Retina (tissue), 1 donor: ENCODE measurements around the gene TMEM121.

ENCODE experiments used
- DNase-seq: peaks from one replicate; pipeline ENCODE4 v3.0.0-alpha.2; 2016

Gene TMEM121

GRCh38 chr14:105525861-105526775 lies at the start of gene TMEM121:
Gene TMEM121, plus strand, starts transcription at chr14:105526583. Its CDS starts 2,252 bp downstream, at chr14:105528835.
- peak; percentile 69 for DNase-seq

GRCh38 chr14:105476831-105477659 lies 49.3 kb upstream of the TMEM121 start:
- DNase-seq, result no peak

- DNase-seq, result no peak
These were observed 48.6 kb upstream of the TMEM121 start for GRCh38 chr14:105477660-105478397.

GRCh38 chr14:105478398-105479251 lies 47.8 kb upstream of the TMEM121 start:
- no peak for DNase-seq

GRCh38 chr14:105479431-105480158 lies 46.8 kb upstream of the TMEM121 start:
- peak; percentile 51 for DNase-seq

GRCh38 chr14:105480199-105480746 lies 46.1 kb upstream of the TMEM121 start:
- no peak for DNase-seq

GRCh38 chr14:105480807-105481801 lies 45.3 kb upstream of the TMEM121 start:
- peak; percentile 98 for DNase-seq

GRCh38 chr14:105481886-105482457 lies 44.4 kb upstream of the TMEM121 start:
- peak; percentile 90 for DNase-seq

- DNase-seq, result no peak
These were observed 43.8 kb upstream of the TMEM121 start for GRCh38 chr14:105482486-105483110.

GRCh38 chr14:105483300-105484068 lies 42.9 kb upstream of the TMEM121 start:
- DNase-seq, result no peak

GRCh38 chr14:105484069-105484996 lies 42.0 kb upstream of the TMEM121 start:
- DNase-seq, result no peak

GRCh38 chr14:105484997-105485393 lies 41.4 kb upstream of the TMEM121 start:
- no peak for DNase-seq

- peak; percentile 80 for DNase-seq
These were observed 40.6 kb upstream of the TMEM121 start for GRCh38 chr14:105485739-105486162.

- DNase-seq, result peak; percentile 46
These were observed 40.0 kb upstream of the TMEM121 start, which contains the start of gene CRIP1 for GRCh38 chr14:105486163-105486973. Gene CRIP1, plus strand, starts transcription at chr14:105486886. Its CDS starts 374 bp downstream, at chr14:105487260.

- peak; percentile 57 for DNase-seq
These were observed 39.4 kb upstream of the TMEM121 start for GRCh38 chr14:105486974-105487448.
